HEK293T (cell line): ENCODE measurements around the gene DAG1.

ENCODE experiments used
- CTCF ChIA-PET: fragments of 350-600 bp; formaldehyde crosslinking; extraction: SDS; loops from one replicate; lab custom pipeline; 2021; ENCODE audit warnings: antibody characterized with exemption, inconsistent platforms; lab: Yijun Ruan, JAX
- POLR2A ChIA-PET: fragments of 350-600 bp; formaldehyde crosslinking; extraction: SDS; loops from one replicate; lab custom pipeline; 2020; ENCODE audit warnings: antibody characterized with exemption, inconsistent platforms; lab: Yijun Ruan, JAX
- DNase-seq: peaks from one replicate; pipeline ENCODE4 v3.0.0; 2012; ENCODE audit warnings: mixed read lengths; ENCODE audit errors: extremely low spot score
- ARNT ChIP-seq: fragments of 450-650 bp; IDR thresholded peaks from 2 replicates; pipeline ENCODE4 v1.6.1; 2017; ENCODE audit warnings: mild to moderate bottlenecking
- BHLHE40 ChIP-seq: fragments of 450-650 bp; IDR thresholded peaks from 2 replicates; pipeline ENCODE4 v1.6.1; 2016; ENCODE audit warnings: mild to moderate bottlenecking, moderate library complexity, borderline replicate concordance
- CTBP1 ChIP-seq: fragments of 450-650 bp; IDR thresholded peaks from 2 replicates; pipeline ENCODE4 v1.6.1; 2016; ENCODE audit warnings: borderline replicate concordance
- ELF4 ChIP-seq: fragments of 450-650 bp; IDR thresholded peaks from 2 replicates; pipeline ENCODE4 v1.6.1; 2017; ENCODE audit warnings: antibody characterized with exemption
- FOXA1 ChIP-seq: fragments of 450-650 bp; IDR thresholded peaks from 2 replicates; pipeline ENCODE4 v1.6.1; 2016; ENCODE audit warnings: mild to moderate bottlenecking
- FOXK2 ChIP-seq: fragments of 450-650 bp; IDR thresholded peaks from 2 replicates; pipeline ENCODE4 v1.6.1; 2016; ENCODE audit warnings: mild to moderate bottlenecking
- FOXM1 ChIP-seq: fragments of 450-650 bp; IDR thresholded peaks from 2 replicates; pipeline ENCODE4 v1.6.1; 2017; ENCODE audit warnings: mild to moderate bottlenecking, borderline replicate concordance
- HDGF ChIP-seq: fragments of 450-650 bp; IDR thresholded peaks from 2 replicates; pipeline ENCODE4 v1.6.1; 2017; ENCODE audit warnings: antibody characterized with exemption, borderline replicate concordance
- L3MBTL2 ChIP-seq: fragments of 450-650 bp; conservative IDR thresholded peaks from 2 replicates; pipeline ENCODE4 v1.6.1; 2016; ENCODE audit warnings: mild to moderate bottlenecking
- LEF1 ChIP-seq: fragments of 450-650 bp; IDR thresholded peaks from 2 replicates; pipeline ENCODE4 v1.6.1; 2017; ENCODE audit warnings: mild to moderate bottlenecking, borderline replicate concordance
- NFRKB ChIP-seq: fragments of 450-650 bp; IDR thresholded peaks from 2 replicates; pipeline ENCODE4 v1.6.1; 2016; ENCODE audit warnings: mild to moderate bottlenecking, moderate library complexity
- SP1 ChIP-seq: fragments of 450-650 bp; IDR thresholded peaks from 2 replicates; pipeline ENCODE4 v1.6.1; 2017
- SUZ12 ChIP-seq: fragments of 450-650 bp; IDR thresholded peaks from 2 replicates; pipeline ENCODE4 v1.6.1; 2016; ENCODE audit warnings: mild to moderate bottlenecking
- TARDBP ChIP-seq: fragments of 450-650 bp; IDR thresholded peaks from 2 replicates; pipeline ENCODE4 v1.6.1; 2016
- ZNF384 ChIP-seq: fragments of 450-650 bp; IDR thresholded peaks from 2 replicates; pipeline ENCODE4 v1.6.1; 2016
- TF ChIP-seq, protein P1 (sequence below): fragments of 450-650 bp; IDR thresholded peaks from 2 replicates; pipeline ENCODE4 v1.6.1; 2016

The DAG1 gene

DNA sequence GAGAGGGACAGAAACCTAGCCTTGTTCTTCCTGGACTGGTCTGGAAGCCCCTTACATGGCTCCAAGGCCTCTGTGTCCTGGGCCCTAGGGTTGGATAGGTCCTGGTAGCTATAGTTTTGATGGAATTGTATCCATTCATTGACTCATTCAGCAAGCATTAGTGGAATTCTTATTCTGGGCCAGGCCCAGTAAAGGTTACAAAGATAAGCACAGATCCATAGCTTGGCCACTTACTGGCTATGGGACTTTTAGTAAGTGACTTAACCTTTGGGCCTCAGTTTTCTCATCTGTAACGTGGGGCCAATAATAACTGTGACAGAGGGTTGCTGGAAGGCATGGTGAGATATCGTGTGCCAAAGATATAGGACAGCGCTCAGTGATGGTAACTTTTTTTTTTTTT lies 13.6 kb upstream of the DAG1 start:
- CTCF ChIA-PET = no interaction called here
- POLR2A ChIA-PET = no interaction called here
- no peak for DNase-seq
- TF ChIP-seq ZNF384 (no peak), L3MBTL2 (no peak), CTBP1 (no peak), BHLHE40 (no peak), NFRKB (no peak), HDGF (no peak), SUZ12 (no peak), FOXA1 (no peak), LEF1 (no peak), SP1 (no peak), ARNT (no peak), FOXK2 (no peak), FOXM1 (no peak)

DNA sequence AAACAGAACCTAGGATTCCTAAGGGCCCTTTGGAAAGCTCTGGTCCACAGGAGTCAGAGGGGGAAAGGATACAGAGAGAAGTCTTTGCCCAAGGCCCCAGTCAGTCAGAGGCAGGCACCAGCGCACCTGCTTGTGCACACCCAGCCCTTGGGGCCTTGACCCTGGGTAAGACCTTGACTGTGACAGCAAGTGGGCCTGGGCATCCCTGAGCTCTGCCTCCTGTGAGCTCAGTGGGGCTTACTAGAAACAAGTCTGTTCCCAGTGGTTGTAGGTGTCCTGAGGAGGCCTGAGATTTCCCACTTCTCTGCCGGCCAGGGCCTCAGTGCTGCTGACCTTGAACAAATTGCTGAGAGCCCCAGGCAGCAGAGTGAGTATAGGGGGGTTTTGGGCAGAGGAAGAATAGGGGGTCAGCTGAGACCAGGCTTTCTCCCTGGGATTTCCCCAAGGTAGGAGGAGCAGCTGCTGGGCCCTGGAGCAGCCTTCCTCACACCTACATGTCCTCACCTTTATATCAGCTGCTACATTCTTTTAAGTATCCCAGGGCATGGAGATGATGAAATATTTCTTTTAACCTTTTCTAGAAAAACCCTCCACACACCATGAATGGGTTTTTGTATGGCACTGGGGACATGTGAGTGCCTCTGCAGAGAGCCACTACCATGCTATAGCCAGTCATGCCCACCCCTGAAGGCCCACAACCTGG lies 9.7 kb upstream of the DAG1 start:
- TF ChIP-seq SP1 (no peak), ELF4 (no peak), LEF1 (no peak), NFRKB (no peak), TARDBP (no peak), HDGF (no peak)
- POLR2A ChIA-PET = interaction anchor here (3.2 kb wide), 1 partner anchor 10 kb away, joined by 20 read pairs; the partner anchor contains the start of gene DAG1
- no peak for DNase-seq
- CTCF ChIA-PET = interaction anchor here (0.6 to 0.8 kb wide), 2 partner anchors 11 to 13 kb away, joined by 3 read pairs; no protein-coding TSS in a partner anchor

DNA sequence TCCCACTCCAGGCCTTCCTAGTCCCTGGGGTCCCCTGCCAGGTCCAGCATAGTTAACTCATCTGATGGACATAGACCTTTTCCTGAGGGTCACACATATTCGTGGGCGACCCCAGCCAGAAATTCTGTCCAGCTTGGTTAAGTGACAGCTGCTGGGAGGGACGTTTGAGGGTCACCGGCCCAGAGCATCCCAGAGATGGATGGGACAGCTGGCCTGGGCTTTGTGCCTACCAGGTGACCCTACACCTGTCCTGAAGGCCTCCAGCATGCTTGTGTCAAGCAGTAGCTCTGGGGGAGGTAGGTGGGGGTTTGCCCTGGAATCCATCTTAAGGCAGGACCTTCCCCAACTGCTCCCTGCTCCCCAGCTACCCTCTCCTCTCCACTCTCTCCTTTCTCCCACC lies 9.1 kb upstream of the DAG1 start:
- ChIA-PET CTCF (no interaction called here), POLR2A (interaction anchor here (3.2 kb wide), 1 partner anchor 9 kb away, joined by 20 read pairs; the partner anchor contains the start of gene DAG1)
- no peak for TF ChIP-seq ZNF384
- TF ChIP-seq, protein P1, sequence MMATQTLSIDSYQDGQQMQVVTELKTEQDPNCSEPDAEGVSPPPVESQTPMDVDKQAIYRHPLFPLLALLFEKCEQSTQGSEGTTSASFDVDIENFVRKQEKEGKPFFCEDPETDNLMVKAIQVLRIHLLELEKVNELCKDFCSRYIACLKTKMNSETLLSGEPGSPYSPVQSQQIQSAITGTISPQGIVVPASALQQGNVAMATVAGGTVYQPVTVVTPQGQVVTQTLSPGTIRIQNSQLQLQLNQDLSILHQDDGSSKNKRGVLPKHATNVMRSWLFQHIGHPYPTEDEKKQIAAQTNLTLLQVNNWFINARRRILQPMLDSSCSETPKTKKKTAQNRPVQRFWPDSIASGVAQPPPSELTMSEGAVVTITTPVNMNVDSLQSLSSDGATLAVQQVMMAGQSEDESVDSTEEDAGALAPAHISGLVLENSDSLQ = no peak
- no peak for TF ChIP-seq ARNT
- TF ChIP-seq L3MBTL2 = no peak
- TF ChIP-seq SUZ12 = no peak
- no peak for TF ChIP-seq FOXA1
- DNase-seq = no peak

DNA sequence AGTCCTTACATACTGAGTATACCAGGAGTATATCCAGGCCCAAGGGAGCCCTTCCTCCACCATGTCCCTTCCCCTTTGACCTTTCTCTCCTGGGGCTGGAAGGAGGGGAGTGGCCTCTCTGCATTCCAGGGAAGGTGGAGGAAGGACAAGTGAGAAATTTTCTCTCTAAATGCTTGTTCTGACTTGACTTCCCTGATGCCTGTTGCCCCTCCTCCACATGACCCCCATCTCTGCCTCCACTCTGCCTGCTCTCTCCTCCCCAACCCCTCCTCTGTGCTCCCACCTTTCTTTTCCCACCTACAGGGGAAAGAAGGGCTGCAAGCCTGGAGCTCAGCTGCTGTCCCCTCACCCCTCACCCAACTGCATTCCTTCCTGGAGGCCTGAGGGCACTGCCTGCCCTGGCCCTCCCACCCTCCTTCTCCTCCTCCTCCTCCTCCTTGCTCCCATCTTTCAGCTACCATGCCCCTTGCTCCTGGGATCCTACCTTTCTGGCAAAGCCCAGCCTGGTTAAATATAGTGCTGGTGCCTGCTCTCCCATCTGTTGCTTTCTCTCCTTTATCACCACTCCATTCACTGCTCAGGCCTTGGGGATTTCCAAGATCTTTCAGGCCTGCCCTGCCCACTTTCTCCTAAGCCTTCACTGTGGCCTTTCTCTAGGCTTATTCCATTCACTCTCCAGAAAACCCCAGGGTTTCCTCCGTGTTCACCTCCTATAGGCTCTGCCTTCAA lies 8.5 kb upstream of the DAG1 start:
- POLR2A ChIA-PET = interaction anchor here (1.8 to 3.2 kb wide), 2 partner anchors 9 to 122 kb away, joined by 6 to 20 read pairs; partner anchors contain the start of genes DAG1 and USP4
- CTCF ChIA-PET = no interaction called here
- no peak for DNase-seq
- TF ChIP-seq, protein P1 = no peak
- TF ChIP-seq SUZ12 = no peak

DNA sequence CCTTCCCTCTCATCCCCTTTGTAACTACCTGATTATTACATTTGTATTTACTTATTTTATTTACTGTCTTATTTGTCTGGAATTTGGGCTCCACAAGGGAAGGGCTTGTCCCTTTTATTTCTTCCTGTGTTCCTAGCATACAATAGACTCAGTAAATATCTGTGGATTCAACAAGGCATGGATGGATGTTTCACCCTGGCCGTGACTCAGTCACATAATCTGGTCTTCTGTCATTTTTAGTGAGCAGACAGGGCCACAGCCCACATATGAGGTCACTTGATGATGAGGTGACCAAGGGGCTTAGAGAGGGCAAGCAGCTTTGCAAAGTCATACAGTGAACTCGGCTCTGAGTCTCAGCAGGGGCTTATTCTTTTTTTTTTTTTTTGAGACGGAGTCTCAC lies 7.8 kb upstream of the DAG1 start:
- ChIA-PET POLR2A (interaction anchor here (1.8 kb wide), 1 partner anchor 122 kb away, joined by 6 read pairs; the partner anchor contains the start of gene USP4), CTCF (no interaction called here)
- no peak for DNase-seq
- TF ChIP-seq L3MBTL2 (no peak), LEF1 (no peak), BHLHE40 (no peak), FOXK2 (no peak), HDGF (no peak), ZNF384 (no peak; the same call in 1 of the 2 replicates)
- TF ChIP-seq, protein P1 = no peak

DNA sequence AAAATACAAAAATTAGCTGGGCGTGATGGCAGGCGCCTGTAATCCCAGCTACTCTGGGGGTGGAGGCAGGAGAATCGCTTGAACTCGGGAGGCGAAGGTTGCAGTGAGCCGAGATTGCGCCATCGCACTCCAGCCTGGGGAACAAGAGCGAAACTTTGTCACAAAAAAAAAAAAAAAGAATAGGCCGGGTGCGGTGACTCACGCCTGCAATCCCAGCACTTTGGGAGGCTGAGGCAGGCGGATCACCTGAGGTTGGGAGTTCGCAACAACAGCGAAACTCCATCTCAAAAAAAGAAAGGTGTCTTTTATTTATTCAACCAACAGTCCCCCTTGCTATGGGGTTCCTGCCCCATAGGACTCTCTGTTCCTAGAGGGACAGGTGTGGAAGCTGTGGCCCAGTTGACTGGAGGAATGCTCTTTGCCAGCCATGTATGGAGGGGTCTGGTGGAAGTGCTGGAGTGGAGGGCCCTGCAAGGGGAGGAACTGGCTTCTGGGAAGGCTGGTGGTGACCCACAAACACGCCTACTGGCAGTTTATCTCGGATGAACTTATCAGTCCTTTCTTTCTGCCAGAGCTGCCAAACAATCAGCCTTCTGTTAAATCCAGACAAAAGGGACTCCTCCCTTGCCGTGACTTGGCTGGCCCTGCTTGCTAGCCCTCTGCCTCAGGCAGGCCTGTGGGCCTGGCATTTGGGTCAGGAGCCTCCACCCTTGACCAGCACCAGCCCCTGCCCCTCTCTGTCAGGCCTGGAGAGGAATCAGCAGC lies 4.6 kb upstream of the DAG1 start:
- no peak for DNase-seq
- TF ChIP-seq ARNT (no peak), L3MBTL2 (no peak), TARDBP (no peak), FOXK2 (no peak), ZNF384 (no peak), FOXM1 (no peak), BHLHE40 (no peak), NFRKB (no peak), LEF1 (no peak), HDGF (no peak), SUZ12 (no peak), CTBP1 (no peak), SP1 (no peak), FOXA1 (no peak), ELF4 (no peak)
- TF ChIP-seq, protein P1 = no peak
- ChIA-PET POLR2A (no interaction called here), CTCF (interaction anchor here (0.6 kb wide), 1 partner anchor 13 kb away, joined by 7 read pairs; no protein-coding TSS in a partner anchor)
